Measurements from ENCODE around the gene DSE. TPM values are rescaled to one million over a fixed set of nuclear protein-coding genes. Genes with fewer than 3 reads are reported as not detected.

The DSE gene
- total RNA-seq, 1 experiment from 2014 or later, result 86.5 TPM

DNA sequence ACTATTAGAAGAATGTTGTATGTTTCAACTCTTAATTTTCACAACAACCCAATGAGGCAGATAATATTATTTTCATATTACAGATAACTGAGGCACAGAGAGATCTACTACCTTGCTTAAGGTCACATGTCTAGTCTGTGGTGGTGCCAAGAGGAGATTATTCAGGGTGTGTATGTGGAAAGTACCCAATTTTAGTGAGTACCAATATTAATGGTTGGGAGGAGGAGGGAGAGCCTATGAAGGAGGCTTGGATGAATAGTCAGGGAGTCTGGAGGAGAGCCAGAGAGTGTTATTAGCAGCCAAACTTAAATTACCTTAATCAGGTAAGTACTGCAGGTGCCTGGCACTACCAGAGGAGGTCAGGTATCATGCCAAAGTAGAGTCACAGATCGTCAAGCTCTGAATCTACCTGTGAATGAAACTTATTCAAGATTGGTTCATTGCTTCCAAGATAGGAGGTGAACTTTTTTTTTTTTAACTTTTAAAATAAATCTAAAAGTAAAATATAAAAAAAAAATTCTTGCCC, 79.5 kb downstream of the DSE start:
- CTCF ChIA-PET, result interaction anchor here (0.6 to 2.2 kb wide), 11 partner anchors 19 to 590 kb away, joined by 3 to 8 read pairs (median 3); no protein-coding TSS in a partner anchor

DNA sequence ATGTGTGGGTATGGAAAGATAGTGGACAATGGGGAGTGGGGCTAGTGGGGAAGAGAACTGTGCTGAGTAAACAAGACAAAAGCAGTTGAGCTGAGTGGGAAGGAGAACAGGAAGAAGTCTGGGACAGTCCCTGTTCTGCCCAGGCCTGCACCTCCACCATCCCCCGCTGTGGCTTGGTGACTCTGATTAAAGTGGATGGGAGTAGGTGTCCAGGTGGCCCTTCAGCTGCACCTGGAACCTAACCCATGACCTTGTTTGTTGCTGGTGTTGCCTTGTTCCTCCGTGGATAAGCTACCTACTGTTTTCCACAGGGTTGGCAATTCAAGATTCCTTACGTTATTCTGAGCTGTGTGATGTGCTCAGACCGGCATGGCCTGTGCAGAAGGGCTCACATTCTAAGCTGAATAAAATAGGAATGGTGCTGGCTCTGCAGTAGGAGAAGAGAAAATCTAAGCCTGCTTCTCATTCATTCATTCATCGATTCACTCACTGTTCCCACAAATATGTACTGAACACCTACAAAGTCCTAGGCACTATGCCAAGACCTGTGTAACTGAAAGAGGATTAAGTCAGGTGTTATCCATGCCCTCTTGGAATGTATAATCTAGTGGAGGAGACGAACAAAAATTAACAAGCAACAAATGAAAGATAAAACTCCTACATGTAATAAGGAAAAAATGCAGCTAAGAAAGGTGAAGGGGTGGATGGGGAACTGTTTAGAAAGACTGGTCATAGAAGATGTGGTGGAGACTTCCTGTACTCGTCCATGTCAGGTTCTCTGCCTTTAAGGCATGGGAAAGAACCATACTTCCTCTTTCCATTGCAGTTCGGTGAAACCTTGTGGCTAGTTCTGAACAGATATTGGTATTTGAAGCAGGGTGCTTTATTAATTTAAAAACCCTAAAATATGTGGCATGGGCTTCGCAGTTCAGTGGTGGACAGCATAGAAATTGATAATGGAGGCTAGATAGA, 80.3 kb downstream of the DSE start:
- BruUV-seq (replicated peaks), result no TSS peak
- ChIA-PET CTCF (interaction anchor here (0.5 to 2.2 kb wide), 11 partner anchors 70 to 1092 kb away, joined by 3 to 8 read pairs (median 4); no protein-coding TSS in a partner anchor), POLR2A (interaction anchor here (0.6 to 1.6 kb wide), 10 partner anchors 18 to 212 kb away, joined by 3 to 7 read pairs (median 4); partner anchors contain the start of genes CALHM5 and TSPYL1)
- no peaks in the 10 kb centered on the region for H3K9me3 Mint-ChIP-seq (ENCODE audit: unreplicated experiment)
- peaks cover 44% of the 10 kb centered on the region for H3K4me1 Mint-ChIP-seq (ENCODE audit: insufficient read depth, unreplicated experiment)
- intact Hi-C loops (cut with micrococcal nuclease), result no loop called here
- no peaks in the 10 kb centered on the region for H3K36me3 Mint-ChIP-seq (ENCODE audit: insufficient read depth, unreplicated experiment)
- H3K27me3 Mint-ChIP-seq (ENCODE audit: insufficient read depth, unreplicated experiment), result no peaks in the 10 kb centered on the region
- TF ChIP-seq, protein P1, sequence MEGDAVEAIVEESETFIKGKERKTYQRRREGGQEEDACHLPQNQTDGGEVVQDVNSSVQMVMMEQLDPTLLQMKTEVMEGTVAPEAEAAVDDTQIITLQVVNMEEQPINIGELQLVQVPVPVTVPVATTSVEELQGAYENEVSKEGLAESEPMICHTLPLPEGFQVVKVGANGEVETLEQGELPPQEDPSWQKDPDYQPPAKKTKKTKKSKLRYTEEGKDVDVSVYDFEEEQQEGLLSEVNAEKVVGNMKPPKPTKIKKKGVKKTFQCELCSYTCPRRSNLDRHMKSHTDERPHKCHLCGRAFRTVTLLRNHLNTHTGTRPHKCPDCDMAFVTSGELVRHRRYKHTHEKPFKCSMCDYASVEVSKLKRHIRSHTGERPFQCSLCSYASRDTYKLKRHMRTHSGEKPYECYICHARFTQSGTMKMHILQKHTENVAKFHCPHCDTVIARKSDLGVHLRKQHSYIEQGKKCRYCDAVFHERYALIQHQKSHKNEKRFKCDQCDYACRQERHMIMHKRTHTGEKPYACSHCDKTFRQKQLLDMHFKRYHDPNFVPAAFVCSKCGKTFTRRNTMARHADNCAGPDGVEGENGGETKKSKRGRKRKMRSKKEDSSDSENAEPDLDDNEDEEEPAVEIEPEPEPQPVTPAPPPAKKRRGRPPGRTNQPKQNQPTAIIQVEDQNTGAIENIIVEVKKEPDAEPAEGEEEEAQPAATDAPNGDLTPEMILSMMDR (IDR thresholded peaks at IDR 0.05; ENCODE audit: unreplicated experiment), result no peak
- H3K27ac Mint-ChIP-seq (ENCODE audit: low read depth, unreplicated experiment), result peak overlapping the region; percentile 30
- H3K4me3 Mint-ChIP-seq (ENCODE audit: unreplicated experiment), result peak overlapping the region; percentile 3
- peak; percentile 62 for DNase-seq (ENCODE audit: unreplicated experiment)

More for the DNA sequence above, 79.5 kb downstream of the DSE start:
- Mint-ChIP-seq H3K27ac (ENCODE audit: low read depth, unreplicated experiment) (no peak overlapping the region), H3K4me1 (ENCODE audit: insufficient read depth, unreplicated experiment) (peaks cover 44% of the 10 kb centered on the region), H3K4me3 (ENCODE audit: unreplicated experiment) (no peak overlapping the region), H3K36me3 (ENCODE audit: insufficient read depth, unreplicated experiment) (peaks cover 3% of the 10 kb centered on the region), H3K9me3 (ENCODE audit: unreplicated experiment) (no peaks in the 10 kb centered on the region), H3K27me3 (ENCODE audit: insufficient read depth, unreplicated experiment) (no peaks in the 10 kb centered on the region)
- peak; percentile 26 for DNase-seq (ENCODE audit: unreplicated experiment)
- intact Hi-C loops (cut with micrococcal nuclease), result no loop called here
- BruUV-seq (replicated peaks), result no TSS peak
- POLR2A ChIA-PET, result interaction anchor here (0.8 to 1.6 kb wide), 7 partner anchors 19 to 213 kb away, joined by 3 to 7 read pairs (median 4); partner anchors contain the start of genes CALHM5 and TSPYL1
- TF ChIP-seq, protein P1 (IDR thresholded peaks at IDR 0.05; ENCODE audit: unreplicated experiment), result no peak

- ChIA-PET CTCF (interaction anchor here (0.7 to 2.2 kb wide), 6 partner anchors 69 to 182 kb away, joined by 3 to 8 read pairs (median 5); no protein-coding TSS in a partner anchor), POLR2A (interaction anchor here (0.6 to 1.3 kb wide), 5 partner anchors 24 to 120 kb away, joined by 3 to 4 read pairs (median 3); partner anchors contain the start of gene CALHM5)
- DNase-seq (ENCODE audit: unreplicated experiment), result no peak
- Mint-ChIP-seq H3K4me1 (ENCODE audit: insufficient read depth, unreplicated experiment) (peaks cover 44% of the 10 kb centered on the region), H3K9me3 (ENCODE audit: unreplicated experiment) (no peaks in the 10 kb centered on the region), H3K27me3 (ENCODE audit: insufficient read depth, unreplicated experiment) (no peaks in the 10 kb centered on the region), H3K4me3 (ENCODE audit: unreplicated experiment) (no peak overlapping the region), H3K27ac (ENCODE audit: low read depth, unreplicated experiment) (no peak overlapping the region), H3K36me3 (ENCODE audit: insufficient read depth, unreplicated experiment) (no peaks in the 10 kb centered on the region)
- intact Hi-C loops (cut with micrococcal nuclease), result no loop called here
- BruUV-seq (replicated peaks), result no TSS peak
- TF ChIP-seq, protein P1 (IDR thresholded peaks at IDR 0.05; ENCODE audit: unreplicated experiment), result no peak
Observed at GRCh38 chr6:116451916-116452315, 81.2 kb downstream of the DSE start.

GRCh38 chr6:116452531-116452930, 81.8 kb downstream of the DSE start:
- POLR2A ChIA-PET, result interaction anchor here (0.7 to 1.2 kb wide), 3 partner anchors 24 to 236 kb away, joined by 3 read pairs; partner anchors contain the start of gene CALHM5
- CTCF ChIA-PET, result interaction anchor here (2.1 kb wide), 1 partner anchor 106 kb away, joined by 5 read pairs; no protein-coding TSS in a partner anchor
- DNase-seq (ENCODE audit: unreplicated experiment), result no peak
- Mint-ChIP-seq H3K27me3 (ENCODE audit: insufficient read depth, unreplicated experiment) (no peaks in the 10 kb centered on the region), H3K4me1 (ENCODE audit: insufficient read depth, unreplicated experiment) (peaks cover 41% of the 10 kb centered on the region), H3K9me3 (ENCODE audit: unreplicated experiment) (no peaks in the 10 kb centered on the region), H3K27ac (ENCODE audit: low read depth, unreplicated experiment) (no peak overlapping the region), H3K36me3 (ENCODE audit: insufficient read depth, unreplicated experiment) (no peaks in the 10 kb centered on the region), H3K4me3 (ENCODE audit: unreplicated experiment) (no peak overlapping the region)
- TF ChIP-seq, protein P1 (IDR thresholded peaks at IDR 0.05; ENCODE audit: unreplicated experiment), result no peak
- no TSS peak for BruUV-seq (replicated peaks)
- intact Hi-C loops (cut with micrococcal nuclease), result no loop called here

Measured in MCF 10A (cell line).